Activated CD4-positive, CD25-positive, alpha-beta regulatory T cell treated with anti-CD3 and anti-CD28 coated beads, Interleukin-2, amount 50 U/mL, for 24 hours (primary cell): ENCODE data around the gene ZDHHC14.

ENCODE experiments used
- ATAC-seq, 2 donors: fragments of 150-1000 bp; cut with Tn5 transposase; one replicate each; pipeline ENCODE4 v1.10.0; 2021; ENCODE audit warnings: mild to moderate bottlenecking in 1 of 2, moderate library complexity in 1 of 2

ZDHHC14 gene

DNA sequence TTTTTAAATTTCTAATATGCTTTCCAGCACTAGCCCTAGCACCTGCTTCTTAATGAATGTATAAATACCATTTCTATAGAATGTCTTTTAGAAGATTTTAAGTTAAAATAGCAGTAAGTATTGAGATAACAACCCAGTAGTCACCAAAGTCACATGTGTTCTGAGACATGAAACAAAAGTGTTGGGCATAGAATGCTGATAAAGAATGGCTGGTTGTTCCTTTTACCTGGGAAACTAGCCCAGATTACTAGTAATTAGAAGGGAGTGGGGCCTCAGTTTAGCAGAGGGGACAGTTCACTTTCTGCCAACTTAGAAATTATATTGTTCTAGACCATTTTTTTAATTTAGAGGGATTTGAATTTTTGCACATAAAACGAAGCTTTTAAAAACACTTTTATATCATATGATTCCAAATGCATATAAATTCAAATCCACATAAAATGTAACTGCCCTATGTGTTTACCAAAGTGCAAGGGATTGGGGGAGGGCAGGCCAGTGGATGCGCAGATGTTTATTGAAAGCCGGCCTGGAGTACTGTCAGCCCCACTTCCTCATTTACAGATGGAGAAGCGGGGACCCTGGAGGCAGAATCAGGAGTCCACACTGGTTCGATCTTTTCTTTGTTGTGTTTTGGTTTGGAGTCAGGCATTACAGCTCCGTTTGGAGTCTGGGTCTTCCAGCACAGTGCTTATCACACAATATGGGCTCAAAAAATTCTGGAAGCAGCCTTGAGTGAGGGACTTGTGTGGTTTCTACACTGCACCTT, 139.8 kb downstream of the ZDHHC14 start:
- ATAC-seq: no peak

DNA sequence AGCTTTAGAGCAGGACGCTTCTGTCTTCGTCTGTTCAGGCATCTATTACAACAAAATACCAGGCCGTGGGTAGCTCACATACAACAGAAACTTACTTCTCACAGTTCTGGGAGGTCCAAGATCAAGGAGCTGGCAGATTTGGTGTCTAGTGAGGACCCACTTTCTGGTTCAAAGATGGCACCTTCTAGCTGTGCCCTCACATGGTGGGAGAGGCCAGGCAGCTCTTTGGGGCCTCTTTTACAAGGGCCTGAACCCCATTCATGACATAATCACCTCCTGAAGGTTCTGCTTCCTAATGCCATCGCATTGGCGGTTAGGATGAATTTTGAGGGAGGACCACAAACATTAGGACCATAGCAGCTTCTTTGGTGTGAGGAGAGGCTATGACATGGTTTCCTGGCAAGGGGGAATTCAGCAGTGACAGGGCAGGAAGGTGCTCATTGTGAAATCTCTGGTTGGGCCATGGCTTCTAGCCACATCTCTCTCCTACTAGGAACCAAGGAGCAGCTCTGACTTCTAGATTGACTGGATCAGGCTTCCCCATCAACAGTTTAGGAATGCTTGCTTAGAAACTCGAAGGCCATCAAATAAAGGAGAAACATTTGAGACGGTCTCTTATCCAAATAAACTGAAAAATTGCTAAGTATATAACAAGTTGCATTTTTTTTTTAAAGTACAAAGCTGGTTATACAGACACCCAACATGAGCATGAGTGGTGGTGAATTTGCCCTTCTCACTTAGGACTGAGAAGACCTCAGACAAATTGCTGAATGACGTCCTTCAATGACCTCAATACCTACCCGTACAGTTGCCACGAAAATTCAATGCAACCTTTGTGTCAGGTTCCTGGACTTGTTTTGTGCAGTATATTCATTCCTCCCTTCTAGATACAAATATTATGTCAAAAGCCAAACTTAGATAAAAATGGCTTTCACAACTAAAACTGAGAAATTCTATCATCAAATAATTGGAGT, 140.7 kb downstream of the ZDHHC14 start:
- ATAC-seq: no peak

DNA sequence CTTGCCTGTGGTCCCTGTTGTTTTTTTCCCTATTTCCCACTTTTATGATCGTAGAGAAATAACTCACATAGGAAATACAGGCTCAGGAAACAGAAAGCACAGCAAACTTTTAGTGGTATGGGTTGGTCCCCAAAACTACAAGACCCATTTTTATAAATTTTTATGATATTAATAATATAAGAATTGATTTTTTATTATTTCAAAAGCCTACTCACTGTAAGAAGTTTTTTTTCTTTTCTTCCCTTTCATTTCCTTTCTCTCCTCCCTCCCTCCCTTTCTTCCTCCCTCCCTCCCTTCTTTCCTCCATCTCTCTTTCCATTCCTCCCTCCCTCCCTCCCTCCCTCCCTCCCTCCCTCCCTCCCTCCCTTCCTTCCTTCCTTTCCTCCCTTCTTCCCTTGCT, 141.5 kb downstream of the ZDHHC14 start:
- ATAC-seq: no peak

DNA sequence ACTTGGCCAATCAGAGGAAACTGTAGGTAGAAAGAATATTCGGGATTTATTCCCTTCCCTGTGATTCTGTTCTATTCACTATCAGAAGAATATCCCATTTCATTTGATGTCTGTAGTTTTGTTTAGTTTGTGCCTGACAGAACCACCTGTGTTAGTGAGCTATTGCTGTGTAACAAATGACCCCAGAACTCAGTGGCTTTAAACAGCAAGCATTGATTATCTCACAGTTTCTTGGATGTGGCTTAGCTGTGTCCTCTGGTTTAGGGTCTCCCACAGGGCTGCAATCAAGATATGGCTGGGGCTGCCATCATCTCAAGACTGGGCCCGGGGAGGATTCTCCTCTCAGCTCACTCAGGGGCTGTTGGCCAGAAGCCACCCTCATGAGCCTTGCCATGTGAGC, 143.7 kb downstream of the ZDHHC14 start:
- ATAC-seq: no peak

DNA sequence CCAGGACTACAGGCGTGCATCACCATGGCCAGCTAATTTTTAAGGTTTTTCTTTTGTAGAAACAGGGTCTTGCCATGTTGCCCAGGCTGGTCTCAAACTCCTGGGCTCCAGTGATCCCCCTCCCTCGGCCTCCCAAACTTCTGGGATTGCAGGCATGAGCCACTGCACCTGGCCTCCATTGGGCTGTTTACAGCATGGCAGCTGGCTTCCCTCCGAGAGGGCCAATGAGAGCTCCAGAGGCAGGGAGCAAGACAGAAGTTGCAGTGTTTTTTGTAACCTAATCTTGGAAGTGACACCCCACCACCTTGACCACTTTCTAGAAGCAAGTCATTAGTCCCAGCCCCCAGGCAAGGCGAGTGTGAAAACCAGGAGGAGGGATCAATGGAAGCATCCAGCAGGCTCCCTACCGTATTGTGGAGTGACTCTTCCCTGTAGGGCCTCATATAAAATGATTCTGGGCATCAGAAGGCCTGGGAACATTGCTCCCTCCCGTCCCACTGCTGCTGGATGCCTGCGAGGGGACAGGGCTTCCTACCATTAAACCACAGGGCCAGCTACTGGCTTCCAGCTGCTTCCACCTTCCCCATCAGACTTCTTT, 144.4 kb downstream of the ZDHHC14 start:
- ATAC-seq: no peak

DNA sequence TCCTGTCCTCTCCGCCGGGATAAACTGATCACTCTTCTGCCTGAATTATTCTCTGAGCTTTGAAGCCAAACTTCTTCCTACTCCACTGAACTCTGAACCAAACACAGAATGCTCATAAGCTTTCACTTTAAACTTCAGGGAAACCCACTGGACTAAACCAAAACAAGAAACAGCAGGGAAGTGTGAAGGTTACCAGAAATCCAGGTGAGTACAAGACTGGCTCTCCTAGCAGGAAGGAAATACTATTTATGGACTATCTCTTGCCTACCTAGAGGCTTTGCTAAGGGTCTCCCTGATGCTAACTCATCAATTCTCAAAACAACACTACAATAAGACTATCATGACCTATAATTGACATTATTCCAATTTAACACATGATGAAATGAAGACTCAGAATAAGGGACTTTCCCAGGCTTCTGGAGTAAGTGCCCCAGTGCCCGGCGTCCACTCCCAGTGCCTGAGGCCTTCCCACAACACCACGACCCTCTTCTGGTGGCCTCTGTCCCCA, 145.0 kb downstream of the ZDHHC14 start:
- no peak for ATAC-seq

DNA sequence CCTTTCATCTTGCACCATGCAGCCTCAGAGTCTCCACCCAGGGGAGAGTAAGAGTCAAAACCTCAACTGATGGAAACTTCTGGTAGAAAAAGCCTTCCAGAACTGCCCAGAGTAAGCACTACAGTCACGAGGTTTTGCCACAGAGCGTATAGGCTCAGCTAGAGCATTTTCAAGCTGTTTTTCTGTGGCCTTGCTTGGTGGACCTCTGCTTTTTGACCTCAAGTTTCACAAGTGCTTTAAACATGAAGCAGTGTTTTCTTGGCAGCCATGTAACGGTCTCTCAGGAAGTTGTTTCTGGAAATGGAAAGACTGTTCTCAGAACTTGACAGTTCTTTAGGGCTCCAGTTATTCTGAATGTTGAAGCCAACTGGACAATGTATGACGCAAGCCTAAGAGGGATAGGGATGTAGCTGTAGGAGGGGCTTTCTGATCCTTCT, 146.5 kb downstream of the ZDHHC14 start:
- peak in 1 of 2 donors; percentile 33 for ATAC-seq

DNA sequence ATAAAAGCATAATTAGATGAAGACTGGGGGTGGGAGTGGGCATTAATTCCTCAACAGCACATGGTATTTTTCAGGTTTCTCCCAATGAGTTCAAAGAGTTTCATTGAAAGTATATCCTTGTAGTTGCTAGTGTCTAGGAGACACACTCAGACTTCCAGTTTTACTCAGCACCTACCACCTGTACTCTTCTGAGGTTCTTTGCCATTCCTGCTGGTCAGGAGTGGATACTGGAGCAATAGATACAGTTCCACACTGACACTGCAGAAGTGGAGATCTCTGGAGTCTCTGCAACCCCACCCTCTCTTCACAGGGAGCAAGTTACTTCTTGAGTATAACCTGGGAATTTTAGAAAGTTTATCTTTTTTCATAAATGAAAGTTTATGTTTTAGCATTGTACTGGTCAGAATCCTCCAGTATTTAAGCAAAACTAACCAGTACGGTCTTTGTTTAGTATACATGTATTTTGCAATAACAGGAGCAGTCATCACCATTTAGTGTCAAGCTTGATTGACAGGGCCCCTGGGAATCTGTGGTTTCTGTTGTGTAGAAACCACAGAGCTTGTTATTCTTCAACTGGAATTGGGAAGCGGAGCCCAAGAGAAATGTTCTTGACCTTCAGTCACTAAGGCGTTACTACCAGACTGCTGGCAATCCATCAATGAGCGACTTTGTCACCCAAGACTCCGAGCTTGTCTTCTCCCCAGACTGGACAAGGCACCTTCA, 148.1 kb downstream of the ZDHHC14 start:
- ATAC-seq: no peak

DNA sequence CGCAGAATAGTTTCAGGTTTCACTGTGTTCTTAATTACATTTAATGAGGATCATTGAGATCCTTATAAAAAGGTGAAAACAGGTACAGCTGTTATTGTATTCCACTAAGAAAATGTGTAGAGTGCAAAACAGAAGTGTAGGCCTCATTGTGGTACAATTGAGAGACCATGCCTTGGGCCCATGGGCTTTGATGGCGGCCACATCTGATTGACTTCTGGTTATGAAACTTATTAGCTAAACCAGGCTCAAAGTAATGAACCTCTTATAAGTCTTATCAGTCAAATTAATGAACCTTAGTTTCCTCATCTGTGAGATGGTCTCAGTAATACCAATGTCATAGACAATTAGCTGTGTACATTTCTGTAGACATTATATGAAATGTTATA, 148.7 kb downstream of the ZDHHC14 start:
- ATAC-seq: no peak

DNA sequence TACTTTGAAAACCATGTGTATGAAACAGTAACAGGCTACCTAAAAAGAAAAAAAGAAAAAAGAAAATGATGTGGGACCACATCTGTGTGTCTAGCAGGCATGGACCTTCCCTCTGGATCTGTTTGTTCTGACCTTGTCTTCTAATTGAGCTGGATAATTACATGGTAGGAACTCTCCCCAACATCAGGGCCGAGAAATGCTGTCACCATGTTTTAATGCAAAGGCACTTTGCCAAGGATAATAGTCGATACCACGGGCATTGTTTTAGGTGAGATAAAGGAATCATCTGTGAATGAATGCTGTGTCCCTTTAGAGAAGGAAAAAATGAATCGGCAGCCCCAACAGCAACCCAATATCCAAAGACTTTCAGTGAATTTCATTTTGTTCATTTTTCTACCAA, 149.1 kb downstream of the ZDHHC14 start:
- no peak for ATAC-seq

DNA sequence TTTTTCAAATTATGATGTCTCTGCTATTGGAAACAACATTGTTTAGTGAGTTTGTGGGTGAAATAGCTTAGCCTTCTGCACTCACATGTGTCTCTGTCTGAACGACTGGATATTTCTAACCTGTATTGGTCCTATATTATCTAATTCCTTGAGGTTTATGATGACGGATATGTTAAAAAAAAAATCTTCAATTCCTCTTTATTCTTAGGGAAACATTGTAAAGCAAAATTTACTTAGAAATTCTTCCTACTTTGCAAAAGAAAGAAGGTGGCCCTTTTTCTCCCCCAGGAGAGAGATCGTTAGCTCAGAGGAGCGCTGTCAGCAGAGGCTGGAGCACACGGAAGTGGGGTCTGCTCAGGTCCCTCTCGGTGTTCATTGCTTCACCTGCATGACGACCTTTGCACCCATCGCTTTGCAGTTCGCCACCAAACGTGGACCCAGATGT, 149.8 kb downstream of the ZDHHC14 start:
- ATAC-seq: no peak

DNA sequence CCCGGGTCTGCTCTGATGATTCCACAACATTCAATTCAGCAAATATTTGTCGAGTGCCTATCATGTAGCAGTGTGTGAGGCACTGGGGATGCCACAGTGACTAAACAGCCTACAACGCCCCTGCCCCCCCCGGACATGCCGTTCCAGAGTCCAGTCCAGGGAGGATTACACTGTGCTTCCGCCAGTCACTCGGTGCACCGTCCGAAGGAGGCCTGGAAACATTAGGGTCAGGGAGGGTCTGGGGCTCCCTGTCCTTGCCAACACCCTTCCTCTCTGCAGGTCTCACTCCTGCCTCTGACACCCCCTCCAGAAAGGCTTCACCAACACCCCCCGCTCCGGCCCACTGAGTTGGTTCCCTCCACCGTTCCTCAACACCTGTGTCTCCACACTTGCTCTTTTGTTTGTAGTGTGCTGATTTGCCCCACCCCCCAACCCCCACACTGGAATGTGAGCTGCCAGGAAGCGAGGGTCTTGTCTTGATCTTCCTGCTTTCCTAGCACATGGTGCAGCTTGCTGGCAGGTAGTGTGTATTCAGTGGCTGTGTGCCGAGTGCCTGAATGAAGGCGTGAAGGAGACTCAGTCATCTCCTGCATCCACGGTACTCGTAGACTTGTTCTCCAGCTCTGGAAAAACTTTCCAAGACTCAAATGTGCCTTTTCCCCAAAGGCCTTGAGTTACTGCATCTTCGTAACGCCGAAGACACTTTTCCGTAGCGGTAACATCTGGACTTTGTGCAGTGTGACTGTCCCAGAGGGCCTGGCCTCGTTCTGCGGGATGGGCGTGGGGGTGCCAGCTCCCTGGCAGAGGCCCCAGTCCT, 150.4 kb downstream of the ZDHHC14 start:
- ATAC-seq: no peak

DNA sequence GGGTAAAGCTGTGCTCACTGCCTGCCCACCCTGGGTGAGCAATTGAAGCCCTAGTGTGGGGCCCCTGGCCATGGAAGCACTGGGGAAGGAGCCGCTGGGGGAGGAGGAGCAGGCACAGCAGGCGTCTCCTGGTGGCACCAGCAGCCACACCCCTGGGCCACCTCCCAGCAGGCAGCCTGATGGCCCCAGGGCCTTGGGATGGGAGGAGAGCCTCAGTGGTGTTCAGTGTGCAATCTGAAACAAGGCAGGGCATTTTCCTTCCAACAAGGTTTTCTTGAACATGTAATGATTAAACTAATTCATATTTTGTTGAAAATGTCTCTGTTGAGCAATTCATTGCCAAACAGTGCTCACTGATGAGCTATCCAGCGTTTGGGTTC, 151.0 kb downstream of the ZDHHC14 start:
- ATAC-seq: no peak

DNA sequence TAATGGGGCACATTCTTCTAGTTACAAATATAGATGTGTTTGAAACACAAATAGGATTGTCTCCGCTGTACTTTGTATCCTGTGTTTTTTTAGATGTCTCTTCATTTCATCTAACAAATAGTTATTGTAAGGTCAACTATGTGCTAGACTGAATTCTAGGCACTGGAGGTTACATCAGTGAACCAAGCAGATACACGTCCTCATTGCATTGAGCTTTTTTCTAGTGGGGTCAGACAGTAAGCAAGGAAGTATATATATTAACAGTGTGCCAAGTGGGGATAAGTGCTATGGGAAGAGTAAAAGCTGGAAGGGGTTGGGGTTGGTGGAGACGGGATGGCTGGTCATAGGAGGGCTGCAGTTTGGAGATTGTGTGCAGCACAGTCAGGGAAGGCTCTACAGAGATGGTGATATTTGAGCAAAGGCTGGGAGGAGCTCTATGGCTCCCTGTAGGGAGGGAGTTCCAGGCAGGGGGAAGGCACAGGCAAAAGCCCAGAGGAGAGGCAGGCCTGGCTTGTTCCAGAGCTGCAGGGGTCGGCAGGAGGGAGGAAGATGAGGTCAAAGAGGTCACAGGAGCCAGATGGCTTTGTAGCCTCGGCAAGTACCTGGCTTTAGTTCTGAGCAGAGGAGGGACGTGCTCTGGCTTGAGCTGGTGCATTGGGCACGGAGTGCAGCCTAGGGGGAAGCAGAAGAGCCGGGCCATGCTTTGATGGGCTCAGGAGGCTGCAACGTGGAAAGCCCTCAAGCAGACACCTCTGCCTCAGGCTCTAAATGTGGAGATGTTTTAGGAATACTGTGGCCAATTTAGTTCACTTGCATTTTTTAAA, 152.3 kb downstream of the ZDHHC14 start:
- ATAC-seq: no peak

DNA sequence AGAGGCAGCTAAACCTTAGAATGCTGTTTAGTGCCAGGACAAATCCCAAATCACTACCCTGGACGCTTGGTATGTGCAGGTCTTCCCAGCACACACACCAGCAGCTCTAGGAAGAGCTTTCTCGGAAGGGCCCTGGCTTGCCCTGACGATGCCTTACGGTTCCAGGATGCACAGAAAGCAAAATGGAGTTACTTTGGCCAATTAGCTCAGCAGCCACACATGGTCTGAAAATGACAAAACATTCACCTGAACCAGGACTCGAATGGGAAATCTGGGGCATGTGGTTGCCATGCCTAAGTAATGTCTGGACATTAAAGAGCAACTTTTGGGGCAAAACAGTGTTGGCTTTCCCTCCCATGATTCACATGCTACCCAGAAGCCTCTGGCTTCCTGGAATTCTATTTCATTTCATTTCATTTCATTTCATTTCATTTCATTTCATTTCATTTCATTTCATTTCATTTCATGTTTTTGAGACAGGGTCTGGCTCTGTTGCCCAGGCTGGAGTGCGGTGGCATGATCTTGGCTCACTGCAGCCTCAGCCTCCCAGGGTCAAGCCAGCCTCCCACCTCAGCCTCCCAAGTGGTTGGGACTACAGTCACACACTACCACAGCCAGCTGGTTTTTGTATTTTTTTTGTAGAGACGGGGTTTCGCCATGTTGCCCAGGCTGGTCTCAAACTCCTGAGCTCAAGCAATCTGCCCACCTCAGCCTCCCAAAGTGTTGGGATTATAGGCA, 153.3 kb downstream of the ZDHHC14 start:
- no peak for ATAC-seq

DNA sequence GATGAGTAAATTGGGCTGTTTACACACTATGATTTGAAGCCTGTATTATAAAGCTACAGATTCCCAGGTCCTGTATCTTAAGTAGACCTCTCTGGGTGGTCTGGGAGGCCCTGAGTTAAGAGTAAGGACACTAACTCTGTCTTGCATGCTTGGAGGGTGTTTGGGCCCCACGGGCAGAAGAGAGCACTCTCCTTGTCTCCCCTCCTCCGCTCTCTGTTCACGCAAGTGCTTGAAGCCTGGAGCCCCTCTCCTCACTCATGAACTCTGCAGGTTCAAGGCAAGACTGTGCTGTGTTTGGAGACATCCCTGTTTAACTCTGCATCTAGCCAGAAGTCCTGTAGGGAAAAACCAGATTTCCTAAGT, 154.0 kb downstream of the ZDHHC14 start:
- ATAC-seq: no peak

DNA sequence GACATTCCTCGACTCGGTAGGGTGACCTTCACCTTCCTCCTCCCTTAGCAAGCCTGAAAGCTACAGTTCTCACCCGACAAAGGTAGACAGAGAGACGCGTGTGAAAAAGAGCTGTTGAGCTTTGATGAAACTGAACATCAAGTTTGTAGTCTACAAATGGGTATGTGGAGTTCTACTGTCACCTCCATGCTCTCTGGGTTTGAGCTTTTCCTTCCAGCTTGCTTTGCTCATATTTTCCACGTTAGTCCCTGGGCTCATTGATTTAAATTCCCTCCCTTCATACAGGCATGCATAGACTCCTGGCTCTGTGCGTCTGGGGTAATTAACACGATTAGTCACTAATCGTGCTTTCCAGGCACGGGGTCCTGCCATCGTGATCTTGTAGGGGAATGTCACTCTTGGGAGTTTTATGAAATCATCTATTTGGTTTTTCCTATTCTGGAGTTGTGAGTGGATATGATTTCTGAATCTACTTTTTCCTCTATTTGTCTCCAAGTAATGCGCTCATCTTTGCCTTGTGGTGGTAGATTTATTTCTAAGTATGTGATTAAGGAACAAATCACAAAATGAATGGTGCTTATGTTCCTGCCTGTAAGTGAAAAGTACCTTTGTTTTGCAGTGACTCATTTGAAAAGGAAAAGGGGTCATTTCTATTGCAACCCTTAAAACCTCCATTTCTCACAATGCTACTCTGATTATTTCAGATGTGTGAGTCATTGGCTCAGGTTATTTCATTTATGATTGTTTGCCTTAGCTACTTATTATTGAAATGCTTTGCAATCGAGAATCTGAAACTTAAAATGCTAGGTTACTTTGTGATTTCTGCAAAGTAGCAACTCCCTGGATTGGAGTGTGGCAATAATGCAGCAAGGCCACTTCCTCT, 154.6 kb downstream of the ZDHHC14 start:
- ATAC-seq: peak; percentile 86 to 88

DNA sequence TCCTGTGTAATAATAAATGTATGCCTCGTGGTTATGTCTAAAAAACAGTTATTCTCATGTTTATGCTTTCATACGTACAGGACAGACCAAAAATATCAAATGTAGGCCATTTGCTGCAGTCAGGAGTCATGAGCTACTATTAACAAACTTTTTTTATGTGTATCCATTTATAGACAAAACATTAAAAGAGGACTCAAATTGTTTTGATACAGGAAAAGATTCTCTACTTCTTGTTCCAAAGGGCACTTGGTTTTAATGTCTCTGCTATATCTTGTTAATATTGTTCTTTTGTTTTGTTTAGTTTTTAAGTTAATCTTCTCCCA, 155.2 kb downstream of the ZDHHC14 start:
- no peak for ATAC-seq

DNA sequence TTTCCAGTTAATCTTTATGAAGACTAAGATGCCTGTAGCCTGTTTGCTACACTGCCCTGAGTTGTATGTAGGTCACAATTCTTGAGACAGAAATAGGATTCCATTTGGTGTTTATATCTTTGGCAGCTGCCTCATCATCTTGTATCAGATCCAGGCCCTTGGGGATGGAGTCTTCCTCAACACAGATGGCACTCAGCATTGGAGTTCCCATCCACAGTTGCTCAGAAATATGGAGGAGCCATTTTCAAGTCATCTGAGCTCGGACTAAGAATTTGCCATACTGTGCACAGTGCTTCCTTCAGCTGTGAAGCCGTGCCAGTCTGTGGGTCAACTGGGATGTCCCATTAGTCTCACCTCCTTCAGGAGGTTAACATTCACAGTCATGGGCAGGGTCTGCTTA, 156.6 kb downstream of the ZDHHC14 start:
- no peak for ATAC-seq
